ENCODE data around the gene PNO1.

- TF ChIP-seq ZNF174 (CRISPR knock-in tag; IDR thresholded peaks at IDR 0.05) (no peak), NR2C2 (CRISPR knock-in tag; IDR thresholded peaks at IDR 0.05) (no peak), NR2C2 (tag; IDR thresholded peaks at IDR 0.05) (no peak), MLLT1 (IDR thresholded peaks at IDR 0.05) (no peak), RBBP5 (IDR thresholded peaks at IDR 0.05; ENCODE audit: borderline replicate concordance, insufficient read depth, low read length, poor library complexity, severe bottlenecking) (no peak), TGIF2 (CRISPR knock-in tag; IDR thresholded peaks at IDR 0.05) (no peak), POLR2A (conservative IDR thresholded peaks at IDR 0.05) (no peak), STAG1 (CRISPR knock-in tag; IDR thresholded peaks at IDR 0.05; ENCODE audit: borderline replicate concordance) (no peak)
Observed at GRCh38 chr2:68196120-68196716, 38.5 kb downstream of the PNO1 start.
